K562 (cell line): ENCODE results near the gene C22orf39. TPM values are rescaled to one million over a fixed set of nuclear protein-coding genes. Genes with fewer than 3 reads are reported as not detected.

Source experiments
- CTBP1 ChIP-seq: fragments of 450-650 bp; IDR thresholded peaks from 2 replicates; pipeline ENCODE4 v1.6.1; 2016; ENCODE audit warnings: borderline replicate concordance
- HNRNPL ChIP-seq: fragments of 200-400 bp; formaldehyde crosslinking; IDR thresholded peaks from 2 replicates; pipeline ENCODE4 v1.6.1; 2017; ENCODE audit warnings: low read depth, mild to moderate bottlenecking, low read length
- KDM5B ChIP-seq: fragments of 200-600 bp; sonication (generic); IDR thresholded peaks from 2 replicates; pipeline ENCODE4 v1.6.1; 2012; ENCODE audit warnings: low read depth, mild to moderate bottlenecking, moderate library complexity, low read length, control low read depth, inconsistent platforms; ENCODE audit not compliant: insufficient replicate concordance
- KLF1 ChIP-seq: fragments of 450-650 bp; IDR thresholded peaks from 2 replicates; pipeline ENCODE4 v1.6.1; 2016; ENCODE audit warnings: missing genetic modification characterization, missing compliant biosample characterization
- NR4A1 ChIP-seq, 2 experiments: fragments of 250-450 bp in 1 of 2; fragments of 450-650 bp in 1 of 2; sonication (Bioruptor Pico) in 1 of 2; IDR thresholded peaks; 2 replicates each; pipeline versions ENCODE4 v1.4.0 to v1.6.1; 2016 to 2020; ENCODE audit warnings: mild to moderate bottlenecking in 2 of 2, missing compliant biosample characterization in 1 of 2, missing genetic modification characterization in 1 of 2, moderate library complexity in 1 of 2
- PTBP1 ChIP-seq: fragments of 200-400 bp; formaldehyde crosslinking; IDR thresholded peaks from 2 replicates; pipeline ENCODE4 v1.6.1; 2017; ENCODE audit warnings: low read depth, low read length
- RBFOX2 ChIP-seq: fragments of 200-400 bp; formaldehyde crosslinking; IDR thresholded peaks from 2 replicates; pipeline ENCODE4 v1.6.1; 2017; ENCODE audit warnings: low read depth, mild to moderate bottlenecking, low read length, moderate library complexity
- SMARCC2 ChIP-seq: fragments of 450-650 bp; IDR thresholded peaks from 2 replicates; pipeline ENCODE4 v1.6.1; 2017; ENCODE audit warnings: antibody characterized with exemption, moderate library complexity, mild to moderate bottlenecking, low read depth
- U2AF2 ChIP-seq: fragments of 200-400 bp; formaldehyde crosslinking; optimal IDR thresholded peaks from 2 replicates; pipeline ENCODE3; 2017; ENCODE audit warnings: low read depth, mild to moderate bottlenecking, low read length
- ZNF780A ChIP-seq: fragments of 250-450 bp; sonication (Bioruptor Pico); IDR thresholded peaks from 2 replicates; pipeline ENCODE4 v1.5.0; 2021; ENCODE audit warnings: mild to moderate bottlenecking
- polyA plus RNA-seq, 8 experiments: library from polyadenylated mRNA; depleted of rRNA in 4 of 8; stranded (reverse) in 5 of 8; unstranded in 3 of 8; fragments of >200 nt; fragmentation: Nextera tagmentation in 2 of 8; fragmentation: Illumina TruSeq in 1 of 8; extraction: Ambion mirVana in 2 of 8; extraction: Trizol in 1 of 8; gene quantifications; 2 replicates each; pipeline versions ENCODE4 v1.2.1 to v1.2.3, GENCODE V29; 2011 to 2014; ENCODE audit warnings: inconsistent platforms in 1 of 8, missing spikeins in 1 of 8
- total RNA-seq, 7 experiments: library from RNA; depleted of rRNA in 6 of 7; stranded (reverse); fragments of >200 nt in 6 of 7; fragmentation: Illumina TruSeq in 2 of 7; extraction: Trizol in 2 of 7; gene quantifications; 2 replicates each; pipeline versions ENCODE4 v1.2.1 to v1.2.3, GENCODE V29; 2011 to 2021; ENCODE audit warnings: low replicate concordance in 1 of 7
- TF ChIP-seq, protein P1 (sequence below): sonication (generic); formaldehyde crosslinking; IDR thresholded peaks from 2 replicates; pipeline ENCODE4 v1.5.0; 2020; ENCODE audit warnings: missing genetic modification reagents
- TF ChIP-seq, protein P2 (sequence below), 2 experiments: fragments of 450-650 bp in 1 of 2; sonication (generic) in 1 of 2; formaldehyde crosslinking in 1 of 2; IDR thresholded peaks in 1 of 2; conservative IDR thresholded peaks in 1 of 2; 2 replicates each; pipeline versions ENCODE4 v1.6.1 to v1.8.1; 2016 to 2023; ENCODE audit warnings: mild to moderate bottlenecking in 2 of 2, moderate library complexity in 2 of 2, inconsistent platforms in 1 of 2, missing genetic modification reagents in 1 of 2
- TF ChIP-seq, protein P3 (sequence below): fragments of 250-450 bp; sonication (Bioruptor Pico); IDR thresholded peaks from 2 replicates; pipeline ENCODE4 v1.9.0; 2021; ENCODE audit warnings: mild to moderate bottlenecking, inconsistent platforms
- TF ChIP-seq, protein P4 (sequence below), 3 experiments: fragments of 200-800 bp in 1 of 3; fragments of 250-450 bp in 1 of 3; fragments of 450-650 bp in 1 of 3; sonication (Bioruptor Pico) in 1 of 3; sonication (Bioruptor generic) in 1 of 3; formaldehyde crosslinking in 1 of 3; IDR thresholded peaks; 2 replicates each; pipeline versions ENCODE4 v1.6.1 to v1.8.0; 2016 to 2022; ENCODE audit warnings: mild to moderate bottlenecking in 2 of 3, missing genetic modification characterization in 2 of 3, missing compliant biosample characterization in 1 of 3, moderate library complexity in 1 of 3

Gene C22orf39
- total and polyA plus RNA-seq, 9 of the 15 experiments (the other 6 are each of a cell fraction or from before 2014, with no cell fraction given): 20.4 to 139 (median 66.8) TPM

DNA sequence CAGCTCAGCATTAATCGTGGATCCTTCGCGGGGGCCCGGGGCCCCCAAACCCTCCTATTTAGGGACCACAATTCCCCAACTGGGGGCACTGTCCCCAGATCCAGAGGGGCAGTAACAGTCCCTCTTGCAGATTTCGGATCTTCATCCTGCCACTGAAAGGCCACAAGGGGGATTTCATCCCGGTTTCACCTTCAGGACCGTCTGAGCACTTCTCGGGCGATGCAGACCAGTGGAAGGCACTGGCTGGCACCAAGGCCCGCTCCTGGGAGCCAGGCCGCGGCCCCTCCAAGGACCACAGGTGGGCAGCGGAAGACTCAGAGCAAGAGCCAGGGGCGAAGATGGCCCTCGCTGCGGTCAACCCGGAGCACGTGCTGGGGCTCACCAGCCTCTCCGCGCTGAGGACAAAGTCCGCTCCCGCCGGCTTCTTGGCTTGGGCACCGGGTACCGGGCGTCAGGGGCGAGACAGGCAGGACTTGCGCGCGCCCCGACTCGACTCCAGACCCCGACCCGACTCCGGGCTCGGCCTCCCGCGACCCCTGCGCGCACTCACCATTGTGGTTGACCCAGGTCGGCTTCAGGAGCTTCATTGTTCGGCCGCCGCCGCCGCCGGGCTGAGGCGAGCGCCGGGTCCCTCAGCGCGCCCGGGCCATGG lies 16.5 kb downstream of the C22orf39 start (continued):
- TF ChIP-seq, protein P1, sequence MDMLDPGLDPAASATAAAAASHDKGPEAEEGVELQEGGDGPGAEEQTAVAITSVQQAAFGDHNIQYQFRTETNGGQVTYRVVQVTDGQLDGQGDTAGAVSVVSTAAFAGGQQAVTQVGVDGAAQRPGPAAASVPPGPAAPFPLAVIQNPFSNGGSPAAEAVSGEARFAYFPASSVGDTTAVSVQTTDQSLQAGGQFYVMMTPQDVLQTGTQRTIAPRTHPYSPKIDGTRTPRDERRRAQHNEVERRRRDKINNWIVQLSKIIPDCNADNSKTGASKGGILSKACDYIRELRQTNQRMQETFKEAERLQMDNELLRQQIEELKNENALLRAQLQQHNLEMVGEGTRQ: no peak
- no peak for TF ChIP-seq KDM5B
- TF ChIP-seq SMARCC2: no peak
- TF ChIP-seq ZNF780A (CRISPR knock-in tag): no peak
- TF ChIP-seq NR4A1 (CRISPR knock-in tag; IDR thresholded peaks at IDR 0.05): peak; percentile 90
- TF ChIP-seq NR4A1 (tag; IDR thresholded peaks at IDR 0.05): peak; percentile 45; the same call in 1 of the 2 replicates
- no peak for TF ChIP-seq PTBP1
- no peak for TF ChIP-seq U2AF2
- 0 out of 2 replicates have a peak, but pooled peaks have one; percentile 24 for TF ChIP-seq KLF1 (tag)
- TF ChIP-seq, protein P2, sequence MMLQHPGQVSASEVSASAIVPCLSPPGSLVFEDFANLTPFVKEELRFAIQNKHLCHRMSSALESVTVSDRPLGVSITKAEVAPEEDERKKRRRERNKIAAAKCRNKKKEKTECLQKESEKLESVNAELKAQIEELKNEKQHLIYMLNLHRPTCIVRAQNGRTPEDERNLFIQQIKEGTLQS (IDR thresholded peaks at IDR 0.05): no peak
- TF ChIP-seq, protein P2 (CRISPR knock-in tag; conservative IDR thresholded peaks at IDR 0.05): peak; percentile 72; the same call in 1 of the 2 replicates
- TF ChIP-seq, protein P3, sequence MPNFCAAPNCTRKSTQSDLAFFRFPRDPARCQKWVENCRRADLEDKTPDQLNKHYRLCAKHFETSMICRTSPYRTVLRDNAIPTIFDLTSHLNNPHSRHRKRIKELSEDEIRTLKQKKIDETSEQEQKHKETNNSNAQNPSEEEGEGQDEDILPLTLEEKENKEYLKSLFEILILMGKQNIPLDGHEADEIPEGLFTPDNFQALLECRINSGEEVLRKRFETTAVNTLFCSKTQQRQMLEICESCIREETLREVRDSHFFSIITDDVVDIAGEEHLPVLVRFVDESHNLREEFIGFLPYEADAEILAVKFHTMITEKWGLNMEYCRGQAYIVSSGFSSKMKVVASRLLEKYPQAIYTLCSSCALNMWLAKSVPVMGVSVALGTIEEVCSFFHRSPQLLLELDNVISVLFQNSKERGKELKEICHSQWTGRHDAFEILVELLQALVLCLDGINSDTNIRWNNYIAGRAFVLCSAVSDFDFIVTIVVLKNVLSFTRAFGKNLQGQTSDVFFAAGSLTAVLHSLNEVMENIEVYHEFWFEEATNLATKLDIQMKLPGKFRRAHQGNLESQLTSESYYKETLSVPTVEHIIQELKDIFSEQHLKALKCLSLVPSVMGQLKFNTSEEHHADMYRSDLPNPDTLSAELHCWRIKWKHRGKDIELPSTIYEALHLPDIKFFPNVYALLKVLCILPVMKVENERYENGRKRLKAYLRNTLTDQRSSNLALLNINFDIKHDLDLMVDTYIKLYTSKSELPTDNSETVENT: peak; percentile 85; the same call in 1 of the 2 replicates
- TF ChIP-seq, protein P4, sequence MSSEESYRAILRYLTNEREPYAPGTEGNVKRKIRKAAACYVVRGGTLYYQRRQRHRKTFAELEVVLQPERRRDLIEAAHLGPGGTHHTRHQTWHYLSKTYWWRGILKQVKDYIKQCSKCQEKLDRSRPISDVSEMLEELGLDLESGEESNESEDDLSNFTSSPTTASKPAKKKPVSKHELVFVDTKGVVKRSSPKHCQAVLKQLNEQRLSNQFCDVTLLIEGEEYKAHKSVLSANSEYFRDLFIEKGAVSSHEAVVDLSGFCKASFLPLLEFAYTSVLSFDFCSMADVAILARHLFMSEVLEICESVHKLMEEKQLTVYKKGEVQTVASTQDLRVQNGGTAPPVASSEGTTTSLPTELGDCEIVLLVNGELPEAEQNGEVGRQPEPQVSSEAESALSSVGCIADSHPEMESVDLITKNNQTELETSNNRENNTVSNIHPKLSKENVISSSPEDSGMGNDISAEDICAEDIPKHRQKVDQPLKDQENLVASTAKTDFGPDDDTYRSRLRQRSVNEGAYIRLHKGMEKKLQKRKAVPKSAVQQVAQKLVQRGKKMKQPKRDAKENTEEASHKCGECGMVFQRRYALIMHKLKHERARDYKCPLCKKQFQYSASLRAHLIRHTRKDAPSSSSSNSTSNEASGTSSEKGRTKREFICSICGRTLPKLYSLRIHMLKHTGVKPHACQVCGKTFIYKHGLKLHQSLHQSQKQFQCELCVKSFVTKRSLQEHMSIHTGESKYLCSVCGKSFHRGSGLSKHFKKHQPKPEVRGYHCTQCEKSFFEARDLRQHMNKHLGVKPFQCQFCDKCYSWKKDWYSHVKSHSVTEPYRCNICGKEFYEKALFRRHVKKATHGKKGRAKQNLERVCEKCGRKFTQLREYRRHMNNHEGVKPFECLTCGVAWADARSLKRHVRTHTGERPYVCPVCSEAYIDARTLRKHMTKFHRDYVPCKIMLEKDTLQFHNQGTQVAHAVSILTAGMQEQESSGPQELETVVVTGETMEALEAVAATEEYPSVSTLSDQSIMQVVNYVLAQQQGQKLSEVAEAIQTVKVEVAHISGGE (CRISPR knock-in tag; IDR thresholded peaks at IDR 0.05): peak in 1 of 3 experiments; percentile 69; a peak in 1 of 6 replicates
- no peak for TF ChIP-seq CTBP1
- peak; percentile 88 for TF ChIP-seq HNRNPL
- peak; percentile 65 for TF ChIP-seq RBFOX2
